D721Med (cell line): ENCODE data around the gene AATF.

Source experiments
- DNase-seq: peaks from one replicate; pipeline ENCODE4 v3.0.0; 2011; ENCODE audit warnings: low spot score; ENCODE audit not compliant: insufficient read length
- FAIRE-seq: peaks from 2 replicates; lab custom pipeline; 2011; peaks lifted over from hg19 to GRCh38; lab: Jason Lieb, UNC
- TF ChIP-seq, protein P1 (sequence below): IDR thresholded peaks from 2 replicates; pipeline ENCODE4 v1.5.1; 2012; ENCODE audit warnings: mild to moderate bottlenecking, control low read depth; ENCODE audit not compliant: insufficient read depth; ENCODE audit errors: missing control alignments

Gene AATF

GRCh38 chr17:36977066-36977465 is 28.3 kb downstream of the AATF start:
- no peak for DNase-seq
- TF ChIP-seq, protein P1, sequence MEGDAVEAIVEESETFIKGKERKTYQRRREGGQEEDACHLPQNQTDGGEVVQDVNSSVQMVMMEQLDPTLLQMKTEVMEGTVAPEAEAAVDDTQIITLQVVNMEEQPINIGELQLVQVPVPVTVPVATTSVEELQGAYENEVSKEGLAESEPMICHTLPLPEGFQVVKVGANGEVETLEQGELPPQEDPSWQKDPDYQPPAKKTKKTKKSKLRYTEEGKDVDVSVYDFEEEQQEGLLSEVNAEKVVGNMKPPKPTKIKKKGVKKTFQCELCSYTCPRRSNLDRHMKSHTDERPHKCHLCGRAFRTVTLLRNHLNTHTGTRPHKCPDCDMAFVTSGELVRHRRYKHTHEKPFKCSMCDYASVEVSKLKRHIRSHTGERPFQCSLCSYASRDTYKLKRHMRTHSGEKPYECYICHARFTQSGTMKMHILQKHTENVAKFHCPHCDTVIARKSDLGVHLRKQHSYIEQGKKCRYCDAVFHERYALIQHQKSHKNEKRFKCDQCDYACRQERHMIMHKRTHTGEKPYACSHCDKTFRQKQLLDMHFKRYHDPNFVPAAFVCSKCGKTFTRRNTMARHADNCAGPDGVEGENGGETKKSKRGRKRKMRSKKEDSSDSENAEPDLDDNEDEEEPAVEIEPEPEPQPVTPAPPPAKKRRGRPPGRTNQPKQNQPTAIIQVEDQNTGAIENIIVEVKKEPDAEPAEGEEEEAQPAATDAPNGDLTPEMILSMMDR = no peak
- no peak for FAIRE-seq

- TF ChIP-seq, protein P1 = no peak
Measured at GRCh38 chr17:36977568-36977967, 28.8 kb downstream of the AATF start.

DNA sequence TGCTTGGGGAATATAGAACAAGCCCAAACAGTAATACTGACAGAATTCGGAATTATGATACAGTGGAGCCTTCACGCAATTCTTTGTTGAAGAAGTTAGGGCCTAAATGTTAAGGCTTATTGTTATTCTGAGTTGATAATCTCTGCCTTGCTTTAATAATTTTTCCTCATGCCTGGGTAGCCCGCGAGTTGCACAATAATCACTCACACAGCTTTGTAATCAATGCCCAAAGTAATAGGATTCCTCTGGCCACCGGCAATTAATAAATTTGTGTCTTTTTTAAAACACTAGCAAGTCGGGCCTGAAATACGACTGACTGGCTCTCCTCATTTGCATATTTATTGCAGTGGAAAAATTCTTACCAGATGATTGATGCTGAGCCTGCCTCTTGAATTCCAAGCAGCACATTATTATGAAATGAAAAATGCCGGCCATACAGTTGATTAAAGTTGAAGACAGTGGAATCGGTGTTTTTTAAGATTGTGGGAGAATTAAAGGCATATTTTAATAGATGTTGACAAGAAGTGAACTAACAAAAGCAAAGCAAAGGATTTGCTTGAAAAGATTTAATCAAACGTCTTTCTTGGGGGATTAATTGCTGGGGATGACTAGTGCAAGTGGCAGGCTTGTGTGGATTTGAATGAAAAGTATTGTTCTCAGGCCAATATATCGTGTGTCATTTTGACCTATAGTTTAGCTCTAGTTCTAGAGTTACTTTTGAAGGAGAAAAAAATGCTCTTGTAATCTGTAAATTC is 30.2 kb downstream of the AATF start:
- no peak for DNase-seq
- no peak for FAIRE-seq

More at GRCh38 chr17:36977568-36977967, 28.8 kb downstream of the AATF start:
- DNase-seq (no peak), FAIRE-seq (no peak)

DNA sequence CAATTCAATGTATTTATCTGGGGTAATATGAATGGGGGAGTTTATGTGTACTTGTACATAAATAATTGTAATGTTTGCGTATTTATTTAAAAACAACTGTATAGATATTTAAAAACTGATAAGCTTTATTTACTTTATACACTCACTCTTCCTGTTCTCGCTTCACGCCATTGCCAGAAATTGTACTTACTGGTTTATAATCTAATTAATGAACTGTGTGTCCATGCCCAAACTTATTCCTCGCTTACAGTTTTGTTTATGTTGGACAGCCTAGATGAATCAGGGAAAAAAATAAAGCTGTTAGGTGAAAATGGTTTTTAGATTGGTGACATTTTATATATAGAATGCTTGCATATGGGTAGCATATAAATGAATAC is 30.8 kb downstream of the AATF start:
- FAIRE-seq (no peak), DNase-seq (no peak)
- TF ChIP-seq, protein P1 = no peak

More for the DNA sequence above, 30.2 kb downstream of the AATF start:
- TF ChIP-seq, protein P1 = no peak

- no peak for DNase-seq
- TF ChIP-seq, protein P1 = no peak
- no peak for FAIRE-seq
Measured at GRCh38 chr17:36980280-36980761, 31.6 kb downstream of the AATF start.

- TF ChIP-seq, protein P1 = no peak
- DNase-seq (no peak), FAIRE-seq (no peak)
Measured at GRCh38 chr17:36983618-36984017, 34.9 kb downstream of the AATF start.

DNA sequence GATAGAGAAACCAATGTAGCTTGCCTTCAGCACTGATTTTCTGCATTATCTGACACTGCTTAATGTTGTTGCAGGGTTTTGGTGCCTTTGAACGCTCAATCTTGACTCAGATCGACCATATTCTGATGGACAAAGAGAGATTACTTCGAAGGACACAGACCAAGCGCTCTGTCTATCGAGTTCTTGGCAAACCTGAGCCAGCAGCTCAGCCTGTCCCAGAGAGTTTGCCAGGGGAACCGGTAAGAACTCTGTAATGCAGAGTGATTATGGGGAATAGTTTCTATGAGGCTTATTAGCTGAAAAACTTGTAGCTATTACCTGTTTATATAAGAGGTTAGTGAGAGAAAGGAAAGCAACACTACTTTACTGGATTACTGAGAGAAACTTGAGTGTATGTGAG is 40.4 kb downstream of the AATF start:
- TF ChIP-seq, protein P1 = no peak
- DNase-seq (no peak), FAIRE-seq (no peak)
